Measurements from ENCODE around the gene FXYD5.
"Not testable (repeated sequence)": the region's sequence is repeated elsewhere in the genome, so short reads cannot be mapped to it uniquely, and the experiment has no call there.

FXYD5 gene

DNA sequence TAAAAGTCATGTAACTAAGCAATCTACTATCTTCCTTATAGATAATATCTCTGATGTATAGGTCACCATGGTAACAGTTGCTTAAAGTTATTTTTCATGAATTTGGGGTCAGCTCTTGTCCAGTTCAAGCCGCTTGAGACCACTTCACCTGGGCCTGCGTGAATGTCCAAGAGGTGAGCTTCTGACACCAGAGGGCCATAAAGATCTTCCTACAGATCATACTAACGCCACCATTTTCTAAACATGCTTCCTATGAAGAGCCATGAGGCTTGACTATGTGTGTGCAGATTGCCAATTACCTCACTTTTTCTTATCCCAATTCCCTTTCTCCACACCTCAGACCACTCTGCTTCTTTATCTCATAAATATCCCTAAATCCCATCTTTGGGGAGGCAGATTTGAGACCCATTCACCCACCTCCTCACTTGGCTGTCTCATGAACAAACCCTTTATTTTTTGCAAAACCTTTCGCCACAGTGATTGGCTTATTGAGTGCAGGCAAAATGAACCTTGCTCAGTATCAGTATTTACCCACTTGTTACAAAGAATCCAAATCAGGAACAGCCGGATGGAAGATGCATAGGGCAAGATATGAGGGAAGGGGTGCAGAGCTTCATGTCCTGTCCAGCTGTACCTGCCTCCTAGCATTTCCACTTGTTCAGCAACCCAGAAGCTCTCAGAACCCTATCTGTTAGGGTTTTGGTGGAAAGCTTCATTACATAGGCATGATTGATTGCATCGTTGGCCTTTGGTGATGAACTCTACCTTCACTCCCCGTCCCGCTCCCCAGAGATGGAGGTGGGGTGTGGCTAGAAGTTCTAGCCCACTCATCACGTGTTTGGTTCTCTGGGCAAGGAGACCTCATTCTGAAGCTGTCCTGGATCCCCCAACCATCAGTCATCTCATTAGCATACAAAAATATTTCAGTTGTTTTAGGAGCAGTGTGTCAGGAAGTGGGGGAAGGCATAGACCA is 39.8 kb downstream of the FXYD5 start:
- no peak for DNase-seq

DNA sequence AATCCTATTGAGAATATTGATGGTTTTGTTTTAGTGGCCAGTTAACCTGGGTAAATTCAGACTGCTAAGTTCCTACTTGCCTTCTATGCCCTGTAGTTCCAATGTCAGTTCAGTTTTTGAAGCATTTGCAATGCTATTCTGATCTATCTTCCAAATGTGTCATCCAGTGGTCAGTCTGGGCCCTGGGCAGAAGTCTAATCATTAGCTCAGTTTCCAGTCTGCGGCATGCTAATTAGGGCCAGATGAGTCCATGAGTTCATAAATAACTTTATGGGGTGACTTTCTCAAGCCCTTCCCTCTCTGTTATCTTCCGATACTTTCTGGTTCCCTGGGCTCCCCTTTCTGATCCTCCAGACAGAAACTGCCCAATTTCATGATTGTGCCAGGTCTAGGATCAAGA is 41.3 kb downstream of the FXYD5 start:
- DNase-seq, result no peak

DNA sequence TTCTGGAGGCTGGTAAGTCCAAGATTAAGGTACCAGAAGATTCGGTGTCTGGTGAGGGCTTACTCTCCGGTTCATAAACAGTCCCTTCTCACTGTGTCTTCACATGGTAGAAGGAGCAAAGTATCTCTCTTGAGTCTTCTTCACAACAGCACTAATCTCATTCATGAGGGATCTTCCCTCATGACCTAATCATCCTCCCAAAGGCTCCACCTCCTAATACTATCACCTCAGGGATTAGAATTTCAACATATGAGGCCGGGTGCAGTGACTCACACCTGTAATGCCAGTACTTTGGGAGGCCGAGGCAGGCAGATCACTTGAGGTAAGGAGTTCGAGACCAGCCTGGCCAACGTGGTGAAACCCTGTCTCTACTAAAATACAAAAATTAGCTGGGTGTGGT is 42.3 kb downstream of the FXYD5 start:
- not testable (repeated sequence) for DNase-seq

DNA sequence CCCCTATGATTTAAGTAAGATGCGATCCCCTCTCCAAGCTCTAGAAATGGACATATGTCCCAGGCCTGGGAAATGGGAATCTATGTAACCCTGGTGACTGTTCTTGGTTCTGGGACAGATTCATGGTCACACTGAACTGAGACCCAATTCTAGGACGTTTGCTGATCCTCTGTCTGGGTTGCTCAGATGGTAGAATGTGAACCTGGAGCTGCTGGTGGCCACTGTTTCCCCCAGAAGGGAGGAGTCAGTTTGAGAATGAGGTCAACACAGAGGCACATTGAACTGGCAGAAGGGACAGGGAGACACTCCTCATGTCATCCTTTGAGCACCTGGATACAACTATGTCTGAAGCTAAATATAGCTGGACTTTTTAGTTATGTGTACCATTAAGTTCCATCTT is 44.9 kb downstream of the FXYD5 start:
- no peak for DNase-seq

DNA sequence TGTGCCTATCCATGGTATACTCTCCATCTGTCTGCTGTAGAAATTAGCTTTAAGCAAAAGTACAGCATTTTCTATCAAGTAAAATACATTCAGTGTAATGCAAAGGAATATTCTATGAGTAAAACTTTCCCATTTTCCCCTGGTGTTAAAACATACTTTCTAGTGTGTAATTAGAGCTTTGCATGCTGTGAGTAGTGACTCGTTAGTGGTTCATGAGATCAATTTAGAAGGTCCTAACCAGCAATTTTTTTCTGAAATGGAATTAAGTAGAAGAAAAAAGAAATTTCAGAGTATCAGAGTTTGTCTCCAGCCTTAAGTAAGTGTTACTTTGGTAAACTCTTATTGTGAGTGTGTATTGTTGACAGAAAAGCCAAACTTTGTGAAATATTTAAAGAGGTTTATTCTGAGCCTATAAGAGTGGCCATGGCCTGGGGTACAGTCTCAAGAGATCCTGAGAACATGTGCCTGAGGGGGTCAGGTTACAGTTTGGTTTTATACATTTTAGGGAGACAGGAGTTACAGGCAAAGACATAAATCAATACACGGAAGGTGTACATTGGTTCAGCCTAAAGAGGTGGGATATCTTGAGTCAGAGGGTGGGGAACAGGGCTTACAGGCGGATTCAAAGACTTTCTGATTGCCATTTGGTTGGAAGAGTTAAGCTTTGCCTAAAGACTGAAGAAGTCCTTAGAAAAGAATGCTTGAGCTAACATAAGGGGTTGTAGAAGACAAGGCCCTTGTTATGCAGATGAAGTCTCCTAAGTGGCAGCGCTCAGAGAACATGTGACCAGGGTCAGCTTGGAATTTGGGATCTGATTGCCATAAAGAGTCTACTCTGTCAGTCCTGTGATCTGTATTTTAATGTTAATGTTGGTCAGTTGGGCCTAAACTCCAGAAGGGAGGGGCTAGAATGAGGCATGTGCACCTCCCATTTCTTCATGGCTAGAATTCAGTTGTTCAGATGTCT is 48.5 kb downstream of the FXYD5 start:
- no peak for DNase-seq

DNA sequence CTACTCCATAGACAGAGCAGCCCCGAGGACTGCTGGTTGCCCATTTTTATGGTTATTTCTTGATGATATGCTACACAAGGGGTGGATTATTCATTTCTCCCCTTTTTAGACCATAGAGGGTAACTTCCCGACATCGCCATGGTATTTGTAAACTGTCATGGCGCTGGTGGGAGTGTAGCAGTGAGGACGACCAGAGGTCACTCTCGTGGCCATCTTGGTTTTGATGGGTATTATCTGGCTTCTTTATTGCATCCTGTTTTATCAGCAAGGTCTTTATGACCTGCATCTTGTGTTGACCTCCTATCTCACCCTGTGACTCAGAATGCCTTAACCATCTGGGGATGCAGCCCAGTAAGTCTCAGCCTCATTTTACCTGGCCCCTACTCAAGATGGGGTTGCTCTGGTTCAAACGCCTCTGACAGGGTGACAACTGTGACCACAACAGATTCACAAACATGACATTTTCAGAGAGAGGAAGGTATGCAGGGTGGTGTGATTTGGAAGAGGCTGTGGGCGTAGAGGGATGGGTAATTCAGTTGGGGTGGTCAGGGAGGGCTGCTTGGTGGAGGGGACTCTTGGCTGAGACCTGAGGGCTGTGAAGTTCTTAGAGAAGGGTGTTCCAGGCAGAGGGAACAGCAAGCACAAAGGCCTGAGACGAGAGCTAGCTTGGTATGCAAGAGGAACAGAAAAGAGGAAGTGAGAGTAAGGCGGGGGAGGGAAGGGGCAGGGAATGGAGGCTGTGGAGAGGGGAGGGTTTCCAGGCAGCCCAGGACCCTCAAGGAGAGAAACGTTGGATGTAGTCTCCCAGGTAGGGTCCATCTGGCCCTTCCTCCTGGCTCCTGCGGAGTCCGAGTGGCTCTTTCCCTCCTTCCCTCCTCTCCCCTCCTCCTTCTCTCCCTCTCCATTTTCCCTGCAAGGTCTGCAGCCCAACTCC is 50.5 kb downstream of the FXYD5 start:
- no peak for DNase-seq

DNA sequence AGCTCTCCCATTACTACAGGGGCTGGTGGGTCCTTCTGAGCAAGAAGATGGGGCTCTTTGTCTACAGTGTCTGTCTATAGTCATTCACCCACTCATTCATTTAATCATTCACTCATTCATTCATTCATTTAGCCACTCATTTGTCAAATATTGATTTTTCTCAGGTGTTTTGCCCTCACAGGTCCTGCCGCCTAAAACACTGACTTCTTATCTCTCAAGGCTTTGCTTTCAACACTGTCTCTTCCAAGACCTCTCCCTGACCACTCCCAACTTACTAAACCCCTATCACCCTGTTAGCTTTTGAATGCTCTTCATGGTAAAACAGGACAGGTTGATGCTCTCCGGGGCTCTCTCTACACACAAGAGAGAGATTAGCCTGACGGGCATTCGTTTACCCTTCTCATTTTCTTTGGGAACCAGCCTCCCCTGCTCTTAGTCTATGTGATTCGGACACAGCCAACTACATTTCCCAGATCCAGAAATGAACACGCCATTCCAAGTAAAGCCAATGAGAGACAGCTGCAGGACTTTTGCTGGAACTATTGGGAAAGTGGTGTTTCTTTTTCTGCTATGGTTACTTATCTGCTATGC is 51.3 kb downstream of the FXYD5 start:
- DNase-seq, result no peak

DNA sequence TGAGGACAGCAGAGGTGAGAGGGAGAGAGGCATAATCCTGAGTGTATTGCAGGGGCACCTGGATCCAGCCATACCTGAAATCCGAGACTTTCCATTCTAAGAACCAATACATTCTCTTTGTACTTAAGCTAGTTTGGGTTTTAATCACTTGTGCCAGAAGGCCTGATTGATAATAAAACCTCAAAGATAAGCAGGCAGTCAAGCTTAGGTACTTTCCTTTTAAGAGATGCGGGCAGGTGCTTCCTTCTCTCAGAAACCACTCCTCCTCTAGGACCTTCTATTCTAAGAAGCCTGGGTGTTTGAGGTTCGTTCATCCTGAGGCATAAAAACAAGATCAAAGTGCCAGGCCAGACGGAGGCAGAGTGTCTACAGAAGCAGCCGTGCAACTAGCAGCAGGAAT is 51.8 kb downstream of the FXYD5 start:
- DNase-seq, result no peak

DNA sequence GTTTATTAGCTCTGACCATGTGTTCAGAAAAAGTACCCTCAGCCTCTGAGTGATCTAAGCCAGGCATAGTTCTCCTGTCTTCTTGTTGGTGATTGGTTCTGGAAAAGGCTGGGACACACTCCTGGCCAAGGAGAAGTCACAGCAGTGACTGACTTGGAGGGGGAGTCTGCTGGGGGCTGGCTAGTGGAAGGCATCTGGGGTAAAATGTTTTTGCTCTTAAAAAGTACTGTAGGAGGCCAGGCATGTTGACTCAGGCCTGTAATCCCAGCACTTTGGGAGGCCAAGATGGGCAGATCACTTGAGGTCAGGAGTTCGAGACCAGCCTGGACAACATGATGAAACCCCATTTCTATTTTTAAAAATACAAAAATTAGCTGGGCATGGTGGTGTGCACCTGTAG is 52.3 kb downstream of the FXYD5 start:
- no peak for DNase-seq

DNA sequence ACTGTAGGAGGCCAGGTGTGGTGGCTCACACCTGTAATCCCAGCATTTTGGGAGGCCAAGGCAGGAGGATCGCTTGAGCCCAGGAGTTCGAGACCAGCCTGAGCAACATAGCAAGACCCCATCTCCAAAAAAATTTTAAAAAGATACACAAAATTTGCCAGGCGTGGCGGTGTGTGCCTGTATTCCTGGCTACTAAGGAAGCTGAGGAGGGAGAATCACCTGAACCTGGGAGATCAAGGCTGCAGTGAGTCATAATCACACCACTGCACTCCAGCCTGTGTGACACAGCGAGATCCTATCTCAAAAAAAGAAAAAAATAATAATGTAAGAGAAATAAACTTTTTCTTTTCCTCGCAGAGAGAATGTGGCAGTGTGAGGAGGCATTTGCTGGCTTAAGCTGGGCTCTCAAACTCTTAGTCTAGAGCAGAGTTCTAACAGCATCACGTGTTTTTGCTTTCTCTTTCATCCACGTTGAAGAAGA is 52.9 kb downstream of the FXYD5 start:
- DNase-seq, result no peak

DNA sequence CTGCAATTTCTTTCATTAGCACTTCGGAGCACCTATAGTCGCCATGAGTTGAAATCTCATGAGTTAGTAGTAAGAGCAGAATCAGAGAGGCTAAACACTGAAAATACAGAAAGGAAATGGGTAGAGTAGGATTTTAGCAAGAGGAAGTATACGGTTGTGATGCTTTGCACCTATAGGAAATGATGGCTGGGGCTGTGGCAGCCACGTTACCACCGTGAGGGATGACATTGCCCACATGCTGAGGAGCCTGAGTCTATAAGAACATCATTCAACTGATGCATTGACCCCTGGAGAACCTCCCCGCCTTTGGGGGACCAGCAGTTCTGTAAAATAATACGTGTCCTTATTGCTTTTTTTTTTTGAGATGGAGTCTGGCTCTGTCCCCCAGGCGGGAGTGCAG is 53.6 kb downstream of the FXYD5 start:
- no peak for DNase-seq

DNA sequence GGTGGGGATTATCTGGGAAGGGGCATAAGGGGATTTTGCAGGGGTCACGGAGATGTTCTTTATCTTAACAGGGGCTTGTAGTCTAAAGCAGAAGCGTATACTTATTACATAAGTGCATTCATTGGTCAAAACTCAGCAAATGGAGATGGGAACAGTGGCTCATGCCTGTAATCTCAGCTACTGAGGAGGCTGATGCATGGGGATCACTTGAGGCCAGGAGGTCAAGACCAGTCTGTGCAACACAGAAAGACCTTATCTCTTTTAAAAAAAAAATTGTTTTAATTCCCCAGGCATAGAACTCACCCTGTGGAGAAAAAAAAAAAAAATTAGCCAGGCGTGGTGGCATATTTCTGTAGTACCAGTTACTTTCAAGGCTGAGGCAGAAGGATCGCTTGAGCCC is 55.1 kb downstream of the FXYD5 start:
- no peak for DNase-seq

DNA sequence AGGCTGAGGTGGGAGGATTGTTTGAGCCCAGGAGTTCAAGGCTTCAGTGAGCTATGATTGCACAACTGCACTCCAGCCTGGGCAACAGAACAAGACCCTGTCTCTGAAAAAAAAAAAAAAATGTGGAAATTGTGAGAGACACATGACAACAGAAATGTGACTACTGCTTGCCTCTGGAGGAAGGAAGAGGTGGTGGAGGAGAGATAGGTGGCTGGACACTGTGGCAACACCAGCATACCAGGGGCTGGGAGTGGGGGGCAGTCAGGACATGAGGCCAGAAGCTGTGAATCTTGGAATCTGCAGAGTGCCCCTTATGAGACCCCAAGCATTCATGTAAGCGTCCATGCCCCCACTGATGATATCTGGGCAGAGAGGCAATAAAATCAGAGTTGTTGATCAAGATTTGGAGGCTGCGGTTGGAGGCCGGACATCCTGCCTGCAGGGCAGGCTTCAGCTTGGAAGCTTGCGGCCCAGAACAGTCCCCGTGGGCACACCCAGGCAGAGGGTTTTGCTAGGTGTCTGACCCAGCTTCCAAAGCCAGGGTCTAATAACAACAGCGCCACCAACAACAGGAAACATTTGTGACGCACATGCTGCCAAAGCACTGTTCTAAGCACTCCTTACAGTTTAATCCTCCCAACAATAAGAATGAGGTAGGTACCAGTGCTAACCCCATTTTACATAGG is 57.2 kb downstream of the FXYD5 start:
- no peak for DNase-seq

DNA sequence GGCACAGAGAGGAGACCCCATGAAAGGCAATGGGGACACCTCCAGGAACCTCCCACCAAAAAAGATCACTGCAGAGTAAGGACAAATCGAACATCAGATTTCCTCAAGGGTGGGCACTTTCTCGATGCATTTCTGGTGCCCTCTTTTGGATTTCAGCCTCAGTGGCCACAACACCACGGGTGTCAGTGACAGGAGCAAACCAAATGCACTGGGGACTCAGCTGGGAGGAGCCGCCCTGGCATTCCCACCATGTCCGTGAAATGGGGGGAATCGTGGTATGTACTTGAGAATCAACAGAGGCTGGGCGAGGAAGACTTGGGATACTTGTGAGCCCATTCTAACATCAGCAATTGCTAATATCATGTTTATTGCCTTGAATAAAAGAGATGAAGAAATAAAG is 57.7 kb downstream of the FXYD5 start:
- no peak for DNase-seq

DNA sequence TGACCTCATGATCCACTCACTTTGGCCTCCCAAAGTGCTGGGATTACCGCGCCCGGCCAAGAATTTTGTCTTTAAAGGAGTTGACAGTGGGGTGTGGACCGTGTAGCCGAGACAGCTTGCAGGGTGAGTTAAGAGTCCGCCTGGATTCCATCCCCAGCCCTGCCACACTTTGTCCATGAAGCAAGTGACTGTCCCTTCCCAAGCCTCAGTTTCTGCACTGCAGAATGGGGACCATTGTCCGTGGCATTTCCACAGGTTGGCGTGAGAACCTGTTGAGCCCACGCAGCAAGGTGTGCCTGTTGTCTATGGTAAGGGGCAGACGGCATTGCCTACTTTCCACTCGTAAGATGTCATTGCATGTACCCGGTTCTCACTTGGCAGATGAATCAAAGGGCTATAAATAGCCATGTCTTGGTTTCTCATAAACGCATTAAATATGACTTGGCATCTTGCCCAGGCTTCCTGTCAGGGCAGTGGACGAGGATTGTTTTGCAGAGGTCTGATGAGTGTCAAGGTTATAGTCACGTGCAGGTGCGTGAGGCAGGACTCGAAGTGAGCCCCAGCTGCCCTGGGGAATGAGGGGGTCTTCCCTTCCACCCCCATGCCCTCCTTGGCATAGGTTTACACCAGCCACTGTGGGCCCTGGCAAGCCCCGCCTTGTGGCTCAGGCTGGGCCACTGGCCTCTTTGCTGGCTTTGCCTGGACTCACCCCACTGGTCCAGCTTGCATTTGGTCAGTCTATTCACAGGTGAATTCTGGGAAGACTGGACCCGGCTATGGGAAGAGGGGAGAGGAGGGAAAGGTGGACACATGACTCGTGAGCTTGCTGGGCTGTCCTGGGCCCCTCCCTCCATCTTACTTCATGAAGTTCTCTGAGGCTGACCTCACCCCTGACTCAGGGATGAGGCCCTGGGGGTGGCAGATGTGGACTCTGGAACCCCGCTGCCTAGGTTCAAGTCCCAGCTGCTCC is 59.4 kb downstream of the FXYD5 start:
- DNase-seq, result peak; percentile 58

DNA sequence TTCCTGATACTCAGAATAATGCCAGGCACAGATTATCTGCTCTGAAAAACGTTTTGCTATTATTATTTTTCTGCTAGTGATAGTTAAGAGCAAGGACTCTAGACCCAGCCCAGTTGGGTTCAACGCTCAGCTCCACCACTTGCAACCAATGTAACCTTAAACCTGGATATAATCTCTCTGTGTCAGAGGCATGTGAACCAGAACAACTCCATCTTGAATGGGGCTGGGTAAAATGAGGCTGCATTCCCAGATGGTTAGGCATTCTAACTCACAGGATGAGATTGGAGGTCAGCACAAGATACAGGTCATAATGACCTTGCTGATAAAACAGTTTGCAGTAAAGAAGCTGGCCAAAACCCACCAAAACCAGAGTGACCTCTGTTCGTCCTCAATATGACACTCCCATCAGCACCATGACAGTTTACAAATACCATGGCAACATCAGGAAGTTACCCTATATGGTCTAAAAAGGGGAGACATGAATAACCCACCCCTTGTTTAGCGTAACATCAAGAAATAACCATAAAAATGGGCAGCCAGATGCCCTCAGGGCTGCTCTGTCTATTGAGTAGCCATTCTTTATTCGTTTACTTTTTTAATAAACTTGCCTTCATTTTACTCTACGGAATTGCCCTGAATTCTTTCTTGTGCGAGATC is 60.4 kb downstream of the FXYD5 start:
- DNase-seq, result no peak

DNA sequence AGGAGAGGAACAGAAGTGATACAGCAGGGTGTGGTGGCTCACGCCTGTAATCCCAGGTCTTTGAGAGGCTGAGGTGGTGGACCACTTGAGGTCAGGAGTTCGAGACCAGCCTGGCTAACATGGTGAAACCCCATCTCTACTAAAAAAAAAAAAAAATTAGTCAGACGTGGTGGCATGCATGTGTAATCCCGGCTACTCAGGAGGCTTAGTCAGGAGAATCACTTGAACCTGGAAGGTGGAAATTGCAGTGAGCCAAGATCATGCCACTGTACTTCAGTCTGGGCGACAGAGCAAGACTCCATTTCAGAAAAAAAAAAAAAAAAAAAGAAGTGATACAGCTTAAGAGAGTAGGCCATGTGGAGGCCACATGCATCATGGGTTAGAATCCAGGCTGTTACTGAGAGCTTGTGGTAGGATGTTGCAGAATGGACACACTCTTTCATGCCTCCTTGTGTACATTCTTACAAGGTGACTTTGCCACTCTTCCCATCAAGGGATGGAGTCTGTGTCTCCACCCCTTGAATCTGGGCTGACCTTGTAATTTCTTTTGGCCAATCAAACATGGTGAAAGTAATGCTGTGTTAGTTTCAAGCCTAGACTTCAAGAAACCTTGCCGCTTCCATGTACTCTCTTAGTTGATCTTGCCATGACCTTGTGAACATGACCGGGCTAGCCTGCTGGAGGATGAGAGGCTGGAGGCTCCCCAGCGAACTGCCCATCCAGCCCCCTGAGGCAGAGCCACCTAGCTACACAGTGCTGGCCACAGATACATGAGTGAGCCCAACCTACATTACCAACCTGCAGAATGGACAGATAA is 61.7 kb downstream of the FXYD5 start:
- DNase-seq, result no peak

DNA sequence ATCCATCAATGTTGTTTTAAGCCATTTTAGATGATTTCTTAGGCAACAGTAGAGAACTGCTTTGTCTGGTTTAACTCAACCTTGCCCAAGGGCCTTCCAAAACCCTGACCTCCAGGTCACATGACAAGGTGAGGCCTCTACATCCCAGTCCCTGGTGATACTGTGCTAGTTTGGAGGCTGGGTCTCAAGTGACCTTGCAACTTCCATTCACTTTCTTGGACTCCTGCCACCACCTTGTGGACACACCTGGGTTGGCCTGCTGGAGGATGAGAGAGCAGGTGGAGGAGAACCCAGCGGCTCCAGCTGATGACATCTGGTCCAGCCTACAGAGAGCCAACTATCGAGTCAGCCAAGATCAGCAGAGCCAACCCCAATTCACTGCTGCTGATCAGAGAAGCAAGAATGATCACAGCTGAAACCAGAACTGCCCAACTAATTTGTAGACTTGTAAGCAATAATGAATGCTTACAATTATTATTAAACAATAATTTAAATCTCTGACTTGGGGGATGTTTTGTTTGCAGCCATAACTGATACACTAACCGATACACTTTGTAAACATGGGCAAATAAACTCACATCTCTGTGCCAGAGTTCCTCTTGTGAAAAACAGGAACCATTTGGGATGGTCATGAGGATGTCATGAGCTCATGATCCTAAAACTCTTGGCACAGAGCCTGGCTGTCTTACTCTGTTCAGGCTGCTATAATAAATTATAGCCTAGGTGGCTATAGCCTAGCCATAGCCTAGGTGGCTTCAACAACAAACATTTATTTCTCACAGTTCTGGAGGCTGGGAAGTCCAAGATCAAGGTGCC is 62.5 kb downstream of the FXYD5 start:
- no peak for DNase-seq
